ENCODE results near the gene CDH12. TPM values are rescaled to one million over a fixed set of nuclear protein-coding genes. Genes with fewer than 3 reads are reported as not detected.

CDH12 gene
- total and polyA plus RNA-seq, 4 donors: 0.02 to 0.33 (median 0.17) TPM; not detected in 1

DNA sequence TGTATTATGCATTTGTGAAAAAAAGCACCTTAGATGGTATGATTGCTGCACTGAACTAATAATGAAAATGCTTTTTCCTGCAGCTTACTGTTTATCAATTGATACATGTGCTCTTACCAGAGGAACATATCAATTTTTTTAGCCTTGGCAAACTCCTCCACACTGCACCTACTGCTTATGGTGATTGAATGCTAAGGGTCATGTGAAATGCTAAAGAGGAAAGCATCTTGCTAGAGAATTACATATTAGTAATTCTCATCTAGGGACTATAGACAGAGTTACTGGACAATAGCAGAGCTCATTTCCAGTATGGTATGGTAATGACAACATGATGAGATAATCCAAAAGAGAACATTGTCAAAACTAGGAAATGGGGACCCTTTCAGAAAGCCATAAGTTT, 817.1 kb downstream of the CDH12 start:
- no peak for DNase-seq (ENCODE audit: low spot score)
- Histone ChIP-seq H3K27ac (ENCODE audit: low read depth in 1 of 2, low read length in 2 of 2) (no peak overlapping the region), H3K9me3 (ENCODE audit: control insufficient read depth in 4 of 4, low read length in 3 of 4) (peaks cover 0 to 3% (median 0%) of the 10 kb centered on the region in 4 donors), H3K4me1 (ENCODE audit: control insufficient read depth in 4 of 4, insufficient read depth in 4 of 4, low read length in 3 of 4) (no peaks in the 10 kb centered on the region), H3K27me3 (ENCODE audit: control insufficient read depth in 4 of 4, insufficient read depth in 4 of 4, low read length in 3 of 4) (no peaks in the 10 kb centered on the region), H3K9ac (ENCODE audit: low read depth in 1 of 2, low read length in 2 of 2) (no peak overlapping the region), H3K4me3 (ENCODE audit: low read depth in 1 of 3, low read length in 3 of 3) (no peak overlapping the region), H3K36me3 (ENCODE audit: control insufficient read depth in 4 of 4, insufficient read depth in 3 of 4, low read depth in 1 of 4, low read length in 3 of 4) (no peaks in the 10 kb centered on the region)
- no peak for TF ChIP-seq FOXA2 (IDR thresholded peaks at IDR 0.05)
- TF ChIP-seq, protein P1, sequence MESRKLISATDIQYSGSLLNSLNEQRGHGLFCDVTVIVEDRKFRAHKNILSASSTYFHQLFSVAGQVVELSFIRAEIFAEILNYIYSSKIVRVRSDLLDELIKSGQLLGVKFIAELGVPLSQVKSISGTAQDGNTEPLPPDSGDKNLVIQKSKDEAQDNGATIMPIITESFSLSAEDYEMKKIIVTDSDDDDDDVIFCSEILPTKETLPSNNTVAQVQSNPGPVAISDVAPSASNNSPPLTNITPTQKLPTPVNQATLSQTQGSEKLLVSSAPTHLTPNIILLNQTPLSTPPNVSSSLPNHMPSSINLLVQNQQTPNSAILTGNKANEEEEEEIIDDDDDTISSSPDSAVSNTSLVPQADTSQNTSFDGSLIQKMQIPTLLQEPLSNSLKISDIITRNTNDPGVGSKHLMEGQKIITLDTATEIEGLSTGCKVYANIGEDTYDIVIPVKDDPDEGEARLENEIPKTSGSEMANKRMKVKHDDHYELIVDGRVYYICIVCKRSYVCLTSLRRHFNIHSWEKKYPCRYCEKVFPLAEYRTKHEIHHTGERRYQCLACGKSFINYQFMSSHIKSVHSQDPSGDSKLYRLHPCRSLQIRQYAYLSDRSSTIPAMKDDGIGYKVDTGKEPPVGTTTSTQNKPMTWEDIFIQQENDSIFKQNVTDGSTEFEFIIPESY (IDR thresholded peaks at IDR 0.05): no peak

DNA sequence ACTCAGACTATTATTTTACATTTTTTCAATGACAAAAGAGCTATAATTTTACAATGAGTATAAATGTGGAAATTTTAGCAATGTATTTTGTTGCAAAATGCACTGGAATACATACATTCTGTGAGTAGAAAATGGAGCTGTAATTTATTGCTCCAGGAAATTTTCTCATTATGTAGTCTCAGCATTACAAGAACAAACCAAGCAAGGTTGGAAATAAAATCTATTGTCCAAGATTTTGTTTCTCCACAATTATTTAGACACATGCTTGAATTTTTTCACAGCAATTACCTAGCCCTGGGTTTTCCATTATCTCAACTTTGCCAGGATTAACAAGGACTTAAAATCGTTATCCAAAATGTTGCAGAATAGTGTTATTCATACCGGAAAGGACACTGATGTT, 820.1 kb downstream of the CDH12 start:
- Histone ChIP-seq H3K27ac (ENCODE audit: low read depth in 1 of 2, low read length in 2 of 2) (no peak overlapping the region), H3K4me3 (ENCODE audit: low read depth in 1 of 3, low read length in 3 of 3) (no peak overlapping the region), H3K36me3 (ENCODE audit: control insufficient read depth in 4 of 4, insufficient read depth in 3 of 4, low read depth in 1 of 4, low read length in 3 of 4) (no peaks in the 10 kb centered on the region), H3K27me3 (ENCODE audit: control insufficient read depth in 4 of 4, insufficient read depth in 4 of 4, low read length in 3 of 4) (no peaks in the 10 kb centered on the region), H3K9ac (ENCODE audit: low read depth in 1 of 2, low read length in 2 of 2) (no peak overlapping the region), H3K4me1 (ENCODE audit: control insufficient read depth in 4 of 4, insufficient read depth in 4 of 4, low read length in 3 of 4) (no peaks in the 10 kb centered on the region), H3K9me3 (ENCODE audit: control insufficient read depth in 4 of 4, low read length in 3 of 4) (peaks cover 0 to 1% (median 0%) of the 10 kb centered on the region in 4 donors)
- DNase-seq (ENCODE audit: low spot score): no peak
- WGBS: 70% methylated on average over 2 of the region's 2 CpGs
- TF ChIP-seq RXRA (IDR thresholded peaks at IDR 0.05): no peak
- TF ChIP-seq JUND (IDR thresholded peaks at IDR 0.05): no peak
- no peak for TF ChIP-seq HNF4A (conservative IDR thresholded peaks at IDR 0.05)
- TF ChIP-seq, protein P2, sequence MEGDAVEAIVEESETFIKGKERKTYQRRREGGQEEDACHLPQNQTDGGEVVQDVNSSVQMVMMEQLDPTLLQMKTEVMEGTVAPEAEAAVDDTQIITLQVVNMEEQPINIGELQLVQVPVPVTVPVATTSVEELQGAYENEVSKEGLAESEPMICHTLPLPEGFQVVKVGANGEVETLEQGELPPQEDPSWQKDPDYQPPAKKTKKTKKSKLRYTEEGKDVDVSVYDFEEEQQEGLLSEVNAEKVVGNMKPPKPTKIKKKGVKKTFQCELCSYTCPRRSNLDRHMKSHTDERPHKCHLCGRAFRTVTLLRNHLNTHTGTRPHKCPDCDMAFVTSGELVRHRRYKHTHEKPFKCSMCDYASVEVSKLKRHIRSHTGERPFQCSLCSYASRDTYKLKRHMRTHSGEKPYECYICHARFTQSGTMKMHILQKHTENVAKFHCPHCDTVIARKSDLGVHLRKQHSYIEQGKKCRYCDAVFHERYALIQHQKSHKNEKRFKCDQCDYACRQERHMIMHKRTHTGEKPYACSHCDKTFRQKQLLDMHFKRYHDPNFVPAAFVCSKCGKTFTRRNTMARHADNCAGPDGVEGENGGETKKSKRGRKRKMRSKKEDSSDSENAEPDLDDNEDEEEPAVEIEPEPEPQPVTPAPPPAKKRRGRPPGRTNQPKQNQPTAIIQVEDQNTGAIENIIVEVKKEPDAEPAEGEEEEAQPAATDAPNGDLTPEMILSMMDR (IDR thresholded peaks at IDR 0.05; ENCODE audit: low read depth, low read length, missing input control): no peak
- TF ChIP-seq, protein P3, sequence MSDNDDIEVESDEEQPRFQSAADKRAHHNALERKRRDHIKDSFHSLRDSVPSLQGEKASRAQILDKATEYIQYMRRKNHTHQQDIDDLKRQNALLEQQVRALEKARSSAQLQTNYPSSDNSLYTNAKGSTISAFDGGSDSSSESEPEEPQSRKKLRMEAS (IDR thresholded peaks at IDR 0.05): no peak
- TF ChIP-seq, protein P4, sequence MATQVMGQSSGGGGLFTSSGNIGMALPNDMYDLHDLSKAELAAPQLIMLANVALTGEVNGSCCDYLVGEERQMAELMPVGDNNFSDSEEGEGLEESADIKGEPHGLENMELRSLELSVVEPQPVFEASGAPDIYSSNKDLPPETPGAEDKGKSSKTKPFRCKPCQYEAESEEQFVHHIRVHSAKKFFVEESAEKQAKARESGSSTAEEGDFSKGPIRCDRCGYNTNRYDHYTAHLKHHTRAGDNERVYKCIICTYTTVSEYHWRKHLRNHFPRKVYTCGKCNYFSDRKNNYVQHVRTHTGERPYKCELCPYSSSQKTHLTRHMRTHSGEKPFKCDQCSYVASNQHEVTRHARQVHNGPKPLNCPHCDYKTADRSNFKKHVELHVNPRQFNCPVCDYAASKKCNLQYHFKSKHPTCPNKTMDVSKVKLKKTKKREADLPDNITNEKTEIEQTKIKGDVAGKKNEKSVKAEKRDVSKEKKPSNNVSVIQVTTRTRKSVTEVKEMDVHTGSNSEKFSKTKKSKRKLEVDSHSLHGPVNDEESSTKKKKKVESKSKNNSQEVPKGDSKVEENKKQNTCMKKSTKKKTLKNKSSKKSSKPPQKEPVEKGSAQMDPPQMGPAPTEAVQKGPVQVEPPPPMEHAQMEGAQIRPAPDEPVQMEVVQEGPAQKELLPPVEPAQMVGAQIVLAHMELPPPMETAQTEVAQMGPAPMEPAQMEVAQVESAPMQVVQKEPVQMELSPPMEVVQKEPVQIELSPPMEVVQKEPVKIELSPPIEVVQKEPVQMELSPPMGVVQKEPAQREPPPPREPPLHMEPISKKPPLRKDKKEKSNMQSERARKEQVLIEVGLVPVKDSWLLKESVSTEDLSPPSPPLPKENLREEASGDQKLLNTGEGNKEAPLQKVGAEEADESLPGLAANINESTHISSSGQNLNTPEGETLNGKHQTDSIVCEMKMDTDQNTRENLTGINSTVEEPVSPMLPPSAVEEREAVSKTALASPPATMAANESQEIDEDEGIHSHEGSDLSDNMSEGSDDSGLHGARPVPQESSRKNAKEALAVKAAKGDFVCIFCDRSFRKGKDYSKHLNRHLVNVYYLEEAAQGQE (IDR thresholded peaks at IDR 0.05): no peak
- TF ChIP-seq, protein P5, sequence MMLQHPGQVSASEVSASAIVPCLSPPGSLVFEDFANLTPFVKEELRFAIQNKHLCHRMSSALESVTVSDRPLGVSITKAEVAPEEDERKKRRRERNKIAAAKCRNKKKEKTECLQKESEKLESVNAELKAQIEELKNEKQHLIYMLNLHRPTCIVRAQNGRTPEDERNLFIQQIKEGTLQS (IDR thresholded peaks at IDR 0.05): no peak
- TF ChIP-seq RAD21 (IDR thresholded peaks at IDR 0.05): no peak
- TF ChIP-seq GABPA (IDR thresholded peaks at IDR 0.05 in 1 of 2, conservative IDR thresholded peaks at IDR 0.05 in 1 of 2): no peak
- TF ChIP-seq YY1 (IDR thresholded peaks at IDR 0.05): no peak
- TF ChIP-seq NR2F2 (IDR thresholded peaks at IDR 0.05): no peak
- TF ChIP-seq TAF1 (conservative IDR thresholded peaks at IDR 0.05): no peak
- no peak for TF ChIP-seq HNF4G (IDR thresholded peaks at IDR 0.05)
- no peak for TF ChIP-seq EGR1 (IDR thresholded peaks at IDR 0.05; ENCODE audit: low read depth in 2 of 2)
- no peak for TF ChIP-seq SP1 (IDR thresholded peaks at IDR 0.05)
- TF ChIP-seq, protein P1 (IDR thresholded peaks at IDR 0.05): no peak
